SK-N-SH (cell line): ENCODE results near the gene FARSB. TPM values are rescaled to one million over a fixed set of nuclear protein-coding genes. Genes with fewer than 3 reads are reported as not detected.
A peak's percentile ranks its signal among the peaks of the same experiment; 100 is the strongest.

Experiments
- CTCF ChIA-PET: fragments of 300-600, 350-600 bp; formaldehyde crosslinking; extraction: SDS; loops from one replicate; lab custom pipeline; 2021; lab: Yijun Ruan, JAX
- POLR2A ChIA-PET: fragments of 350-600 bp; sonication (Branson Sonifier 250); formaldehyde crosslinking; extraction: SDS; loops from one replicate; lab custom pipeline; 2020; ENCODE audit warnings: antibody characterized with exemption, inconsistent platforms; lab: Yijun Ruan, JAX
- DNase-seq: peaks from one replicate; pipeline ENCODE4 v3.0.0; 2012
- H2AFZ ChIP-seq: fragments of 200-600 bp; sonication (generic); 2 replicates; pipeline ENCODE4 v1.8.1; 2016; ENCODE audit warnings: antibody characterized with exemption, mild to moderate bottlenecking, low read depth
- H3F3A ChIP-seq: fragments of 200-600 bp; sonication (generic); replicated peaks from 2 replicates; pipeline ENCODE3; 2016; ENCODE audit warnings: antibody characterized with exemption, mild to moderate bottlenecking; ENCODE audit not compliant: insufficient read depth
- H3K27ac ChIP-seq, 2 experiments: fragments of 200-500 bp in 1 of 2; fragments of 200-600 bp in 1 of 2; sonication (Bioruptor generic) in 1 of 2; sonication (generic), shearing (Covaris generic) in 1 of 2; 2 replicates each; pipeline versions ENCODE4 v1.5.1 to v1.6.1; 2014 to 2016; ENCODE audit warnings: low read depth in 2 of 2, inconsistent platforms in 1 of 2, low read length in 1 of 2, mild to moderate bottlenecking in 1 of 2, mixed read lengths in 1 of 2
- H3K27me3 ChIP-seq: fragments of 200-600 bp; sonication (generic), shearing (Covaris generic); 2 replicates; pipeline ENCODE4 v1.6.1; 2016; ENCODE audit warnings: mixed run types; ENCODE audit not compliant: insufficient read depth
- H3K36me3 ChIP-seq, 2 experiments: fragments of 200-500 bp in 1 of 2; fragments of 200-600 bp in 1 of 2; sonication (Bioruptor generic) in 1 of 2; sonication (generic) in 1 of 2; replicated peaks in 1 of 2; 2 replicates each; pipeline versions ENCODE3 to v1.5.1; 2014 to 2016; ENCODE audit warnings: low read length in 1 of 2, mild to moderate bottlenecking in 1 of 2; ENCODE audit not compliant: insufficient read depth in 2 of 2, control insufficient read depth in 1 of 2
- H3K4me1 ChIP-seq, 2 experiments: fragments of 200-500 bp in 1 of 2; fragments of 200-600 bp in 1 of 2; sonication (Bioruptor generic) in 1 of 2; sonication (generic), shearing (Covaris generic) in 1 of 2; 2 replicates each; pipeline versions ENCODE4 v1.5.1 to v1.6.1; 2014 to 2016; ENCODE audit warnings: low read depth in 1 of 2, low read length in 1 of 2, mixed run types in 1 of 2; ENCODE audit not compliant: insufficient read depth in 2 of 2, control insufficient read depth in 1 of 2
- H3K4me2 ChIP-seq: fragments of 200-600 bp; sonication (generic), shearing (Covaris generic); 2 replicates; pipeline ENCODE4 v1.6.1; 2017; ENCODE audit warnings: mixed run types
- H3K4me3 ChIP-seq, 2 experiments: fragments of 200-500 bp in 1 of 2; fragments of 200-600 bp in 1 of 2; sonication (Bioruptor generic) in 1 of 2; sonication (generic), shearing (Covaris generic) in 1 of 2; 2 replicates each; pipeline versions ENCODE4 v1.5.1 to v1.8.1; 2014 to 2016; ENCODE audit warnings: low read depth in 2 of 2, inconsistent platforms in 1 of 2, low read length in 1 of 2, mild to moderate bottlenecking in 1 of 2, mixed read lengths in 1 of 2, moderate library complexity in 1 of 2
- H3K79me2 ChIP-seq: fragments of 200-600 bp; sonication (generic); 2 replicates; pipeline ENCODE4 v1.8.1; 2017; ENCODE audit warnings: mild to moderate bottlenecking; ENCODE audit not compliant: insufficient read depth
- H3K9ac ChIP-seq: fragments of 200-600 bp; sonication (generic); 2 replicates; pipeline ENCODE4 v1.6.1; 2017; ENCODE audit warnings: mixed run types
- H3K9me2 ChIP-seq: fragments of 200-600 bp; sonication (generic); 2 replicates; pipeline ENCODE4 v1.6.1; 2017; ENCODE audit warnings: mixed run types
- H3K9me3 ChIP-seq: fragments of 200-600 bp; sonication (generic); 2 replicates; pipeline ENCODE4 v1.6.1; 2017; ENCODE audit warnings: mixed run types, mild to moderate bottlenecking, moderate library complexity
- H4K20me1 ChIP-seq: fragments of 200-600 bp; sonication (generic); 2 replicates; pipeline ENCODE4 v1.6.1; 2017; ENCODE audit warnings: mild to moderate bottlenecking, mixed run types; ENCODE audit not compliant: insufficient read depth
- GABPA ChIP-seq: IDR thresholded peaks from 2 replicates; pipeline ENCODE4 v1.4.0; 2012; ENCODE audit warnings: low read depth, mild to moderate bottlenecking
- REST ChIP-seq: IDR thresholded peaks from 2 replicates; pipeline ENCODE4 v1.6.1; 2012; ENCODE audit warnings: mild to moderate bottlenecking, low read depth, low read length, moderate library complexity
- TAF1 ChIP-seq: IDR thresholded peaks from 2 replicates; pipeline ENCODE4 v1.6.1; 2012; ENCODE audit warnings: low read depth, mild to moderate bottlenecking, low read length, moderate library complexity, borderline replicate concordance
- USF2 ChIP-seq: fragments of 150-350 bp; IDR thresholded peaks from 2 replicates; pipeline ENCODE4 v1.6.1; 2017; ENCODE audit warnings: antibody characterized with exemption, low read length, low read depth, borderline replicate concordance
- WGBS: methylation state at CpG from one replicate; pipeline ENCODE4 v1.1.6; 2017; ENCODE audit warnings: low lambda C conversion rate; 5-methylcytosine and 5-hydroxymethylcytosine counted together
- polyA plus RNA-seq, 3 experiments: library from polyadenylated mRNA; depleted of rRNA; stranded (reverse); fragments of >200 nt; gene quantifications; 2 replicates each; pipeline ENCODE4 v1.2.3, GENCODE V29; 2012

FARSB gene
- polyA plus RNA-seq, 1 of the 3 experiments (the other 2 are of a cell fraction) = 15.4 TPM

GRCh38 chr2:222670191-222671038 lies 14.5 kb upstream of the FARSB start (continued):
- no peak for TF ChIP-seq USF2
- TF ChIP-seq TAF1 = no peak
- no peak for TF ChIP-seq GABPA
- no peak for TF ChIP-seq REST

GRCh38 chr2:222669353-222669752 lies 13.5 kb upstream of the FARSB start:
- H3F3A ChIP-seq = no peaks in the 10 kb centered on the region
- WGBS = 74% methylated on average over 4 of the region's 4 CpGs
- no peaks in the 10 kb centered on the region for H4K20me1 ChIP-seq
- ChIA-PET POLR2A (interaction anchor here (0.6 kb wide), 1 partner anchor 1156 kb away, joined by 6 read pairs; no protein-coding TSS in a partner anchor), CTCF (interaction anchor here (0.9 to 2.1 kb wide), 2 partner anchors 10 to 21 kb away, joined by 3 to 11 read pairs; no protein-coding TSS in a partner anchor)
- DNase-seq = no peak
- H3K4me3 ChIP-seq = no peak overlapping the region
- H2AFZ ChIP-seq = no peak overlapping the region
- H3K27ac ChIP-seq = no peak overlapping the region
- H3K9me2 ChIP-seq = no peaks in the 10 kb centered on the region
- H3K4me1 ChIP-seq = peaks cover 0 to 9% of the 10 kb centered on the region in 2 experiments; a peak in 1 of 4 replicates
- H3K9me3 ChIP-seq = no peaks in the 10 kb centered on the region
- no peak overlapping the region for H3K9ac ChIP-seq
- H3K79me2 ChIP-seq = no peaks in the 10 kb centered on the region
- TF ChIP-seq REST (peak; percentile 80; the same call in 1 of the 2 replicates), TAF1 (no peak)
- peaks cover 5% of the 10 kb centered on the region; the same call in 1 of the 2 replicates for H3K27me3 ChIP-seq
- H3K4me2 ChIP-seq = no peak overlapping the region
- H3K36me3 ChIP-seq = no peaks in the 10 kb centered on the region
